HT1080 (cell line): Measurements from ENCODE around the gene RAMP1. TPM values are rescaled to one million over a fixed set of nuclear protein-coding genes. Genes with fewer than 3 reads are reported as not detected.

Experiments
- DNase-seq: peaks from one replicate; pipeline ENCODE4 v3.0.0-alpha.2; 2015; ENCODE audit warnings: low read depth
- total RNA-seq: library from RNA; depleted of rRNA; stranded (reverse); fragments of >200 nt; shearing (Covaris generic); gene quantifications from 2 replicates; pipeline ENCODE4 v1.2.3, GENCODE V29; 2014

RAMP1 gene
- total RNA-seq, 1 experiment from 2014 or later: not detected

- no peak for DNase-seq
These were observed 16.7 kb downstream of the RAMP1 start for GRCh38 chr2:237876061-237876526.

- no peak for DNase-seq
These were observed 17.1 kb downstream of the RAMP1 start for GRCh38 chr2:237876532-237876931.

GRCh38 chr2:237876951-237877491 is 17.6 kb downstream of the RAMP1 start:
- DNase-seq: no peak

- no peak for DNase-seq
These were observed 18.3 kb downstream of the RAMP1 start for GRCh38 chr2:237877576-237878307.

GRCh38 chr2:237878321-237879057 is 19.1 kb downstream of the RAMP1 start:
- DNase-seq: no peak

GRCh38 chr2:237879058-237879430 is 19.6 kb downstream of the RAMP1 start:
- DNase-seq: no peak

GRCh38 chr2:237879991-237880560 is 20.7 kb downstream of the RAMP1 start:
- DNase-seq: no peak

- no peak for DNase-seq
These were observed 23.4 kb downstream of the RAMP1 start for GRCh38 chr2:237882510-237883481.

GRCh38 chr2:237883951-237884446 is 24.6 kb downstream of the RAMP1 start:
- DNase-seq: no peak

GRCh38 chr2:237884681-237885080 is 25.3 kb downstream of the RAMP1 start:
- no peak for DNase-seq

GRCh38 chr2:237885111-237885930 is 25.9 kb downstream of the RAMP1 start:
- DNase-seq: no peak

GRCh38 chr2:237885931-237886684 is 26.7 kb downstream of the RAMP1 start:
- no peak for DNase-seq

GRCh38 chr2:237886685-237887481 is 27.5 kb downstream of the RAMP1 start:
- DNase-seq: no peak

- DNase-seq: peak; percentile 56
These were observed 29.0 kb downstream of the RAMP1 start for GRCh38 chr2:237888389-237888788.

- DNase-seq: no peak
These were observed 29.6 kb downstream of the RAMP1 start for GRCh38 chr2:237889016-237889415.

- no peak for DNase-seq
These were observed 30.4 kb downstream of the RAMP1 start for GRCh38 chr2:237889811-237890210.

GRCh38 chr2:237892478-237892877 is 33.1 kb downstream of the RAMP1 start:
- no peak for DNase-seq

- no peak for DNase-seq
These were observed 33.7 kb downstream of the RAMP1 start for GRCh38 chr2:237892984-237893595.
